Astrocyte (in vitro differentiated cells and primary cell): ENCODE results near the gene SBF1.

Source experiments
- EZH2 ChIP-seq: IDR thresholded peaks from 2 replicates; pipeline ENCODE4 v1.6.1; 2012; ENCODE audit warnings: mild to moderate bottlenecking, low read length, inconsistent platforms; ENCODE audit not compliant: insufficient read depth
- TF ChIP-seq, protein P1 (sequence below): IDR thresholded peaks from 2 replicates; pipeline ENCODE4 v1.5.1; 2011; ENCODE audit warnings: low read depth, mild to moderate bottlenecking, inconsistent platforms, low read length, moderate library complexity; ENCODE audit not compliant: insufficient read depth

DNA sequence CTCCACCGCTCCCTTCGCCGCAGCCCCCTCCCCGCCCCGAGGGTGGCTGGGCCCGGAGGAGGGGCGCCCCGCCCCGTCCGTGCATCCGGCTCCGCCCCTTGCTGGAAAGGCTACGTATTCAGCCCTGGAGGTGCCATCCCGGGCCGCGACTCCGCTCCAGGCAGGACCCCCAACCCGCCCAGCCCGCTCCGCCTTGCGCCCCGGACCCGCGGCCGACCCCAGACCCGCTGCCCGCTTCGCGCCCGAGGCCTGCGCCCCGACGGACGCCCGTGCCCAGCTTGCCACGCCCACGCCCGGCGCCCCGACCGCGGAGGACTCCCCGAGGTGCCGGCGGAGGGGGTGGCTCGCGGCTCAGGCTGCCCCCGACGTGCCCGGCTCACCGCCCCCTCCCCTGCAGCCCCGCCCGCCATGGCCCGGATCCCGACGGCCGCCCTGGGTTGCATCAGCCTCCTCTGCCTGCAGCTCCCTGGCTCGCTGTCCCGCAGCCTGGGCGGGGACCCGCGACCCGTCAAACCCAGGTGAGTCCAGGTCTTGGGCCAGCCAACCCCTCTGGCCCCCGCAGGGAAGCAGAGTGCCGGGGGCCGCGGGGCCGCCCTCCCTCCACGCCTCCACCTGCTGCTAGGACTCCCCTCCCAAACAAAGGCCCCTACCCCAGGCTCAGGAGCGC is 6.7 kb upstream of the SBF1 start, which contains the start of gene ADM2:
- TF ChIP-seq, protein P1, sequence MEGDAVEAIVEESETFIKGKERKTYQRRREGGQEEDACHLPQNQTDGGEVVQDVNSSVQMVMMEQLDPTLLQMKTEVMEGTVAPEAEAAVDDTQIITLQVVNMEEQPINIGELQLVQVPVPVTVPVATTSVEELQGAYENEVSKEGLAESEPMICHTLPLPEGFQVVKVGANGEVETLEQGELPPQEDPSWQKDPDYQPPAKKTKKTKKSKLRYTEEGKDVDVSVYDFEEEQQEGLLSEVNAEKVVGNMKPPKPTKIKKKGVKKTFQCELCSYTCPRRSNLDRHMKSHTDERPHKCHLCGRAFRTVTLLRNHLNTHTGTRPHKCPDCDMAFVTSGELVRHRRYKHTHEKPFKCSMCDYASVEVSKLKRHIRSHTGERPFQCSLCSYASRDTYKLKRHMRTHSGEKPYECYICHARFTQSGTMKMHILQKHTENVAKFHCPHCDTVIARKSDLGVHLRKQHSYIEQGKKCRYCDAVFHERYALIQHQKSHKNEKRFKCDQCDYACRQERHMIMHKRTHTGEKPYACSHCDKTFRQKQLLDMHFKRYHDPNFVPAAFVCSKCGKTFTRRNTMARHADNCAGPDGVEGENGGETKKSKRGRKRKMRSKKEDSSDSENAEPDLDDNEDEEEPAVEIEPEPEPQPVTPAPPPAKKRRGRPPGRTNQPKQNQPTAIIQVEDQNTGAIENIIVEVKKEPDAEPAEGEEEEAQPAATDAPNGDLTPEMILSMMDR = no peak
- peak; percentile 58 for TF ChIP-seq EZH2
